ENCODE measurements around the gene LNP1. TPM values are rescaled to one million over a fixed set of nuclear protein-coding genes. Genes with fewer than 3 reads are reported as not detected.
"Not testable (repeated sequence)": the region's sequence is repeated elsewhere in the genome, so short reads cannot be mapped to it uniquely, and the experiment has no call there.

The LNP1 gene
- total RNA-seq, 2 experiments from 2014 or later = 0.47 to 0.70 TPM

DNA sequence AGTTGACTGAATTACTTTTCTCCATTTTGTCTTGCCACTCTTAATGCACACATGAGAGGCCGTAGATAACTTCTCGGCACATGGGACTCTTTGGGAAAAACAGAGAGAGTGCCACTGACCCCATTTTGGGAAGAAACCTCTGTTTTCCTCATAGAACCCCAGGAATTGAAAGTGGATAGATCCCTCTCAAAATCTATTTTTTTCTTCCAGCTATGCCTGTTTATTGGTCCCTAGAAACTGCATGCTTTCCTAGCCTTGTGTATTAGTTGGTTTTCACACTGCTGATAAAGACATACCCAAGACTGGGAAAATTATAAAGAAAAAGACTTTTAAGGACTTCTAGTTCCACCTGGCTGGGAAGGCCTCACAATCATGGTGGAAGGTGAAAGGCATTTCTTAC, 67.3 kb downstream of the LNP1 start:
- Mint-ChIP-seq H3K36me3 (ENCODE audit: low read depth) (no peaks in the 10 kb centered on the region), H3K4me1 (ENCODE audit: low read depth) (no peaks in the 10 kb centered on the region), H3K4me3 (no peak overlapping the region), H3K9me3 (peaks cover 3% of the 10 kb centered on the region), H3K27me3 (peaks cover 4% of the 10 kb centered on the region), H3K27ac (no peak overlapping the region)
- TF ChIP-seq, protein P1, sequence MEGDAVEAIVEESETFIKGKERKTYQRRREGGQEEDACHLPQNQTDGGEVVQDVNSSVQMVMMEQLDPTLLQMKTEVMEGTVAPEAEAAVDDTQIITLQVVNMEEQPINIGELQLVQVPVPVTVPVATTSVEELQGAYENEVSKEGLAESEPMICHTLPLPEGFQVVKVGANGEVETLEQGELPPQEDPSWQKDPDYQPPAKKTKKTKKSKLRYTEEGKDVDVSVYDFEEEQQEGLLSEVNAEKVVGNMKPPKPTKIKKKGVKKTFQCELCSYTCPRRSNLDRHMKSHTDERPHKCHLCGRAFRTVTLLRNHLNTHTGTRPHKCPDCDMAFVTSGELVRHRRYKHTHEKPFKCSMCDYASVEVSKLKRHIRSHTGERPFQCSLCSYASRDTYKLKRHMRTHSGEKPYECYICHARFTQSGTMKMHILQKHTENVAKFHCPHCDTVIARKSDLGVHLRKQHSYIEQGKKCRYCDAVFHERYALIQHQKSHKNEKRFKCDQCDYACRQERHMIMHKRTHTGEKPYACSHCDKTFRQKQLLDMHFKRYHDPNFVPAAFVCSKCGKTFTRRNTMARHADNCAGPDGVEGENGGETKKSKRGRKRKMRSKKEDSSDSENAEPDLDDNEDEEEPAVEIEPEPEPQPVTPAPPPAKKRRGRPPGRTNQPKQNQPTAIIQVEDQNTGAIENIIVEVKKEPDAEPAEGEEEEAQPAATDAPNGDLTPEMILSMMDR (IDR thresholded peaks at IDR 0.05) = no peak
- CTCF ChIA-PET = no interaction called here
- H3K4me1 ChIP-seq (ENCODE audit: insufficient read depth, low read length) = no peaks in the 10 kb centered on the region
- ATAC-seq (ENCODE audit: poor library complexity) (no peak), DNase-seq (no peak)
- no peak overlapping the region for H3K27ac ChIP-seq (ENCODE audit: low read depth in 1 of 2, low read length in 2 of 2)
- intact Hi-C loops (cut with DNase I, micrococcal nuclease) = no loop called here
- POLR2A ChIA-PET = no interaction called here
- no peak overlapping the region for H3K4me3 ChIP-seq (ENCODE audit: low read length)
- peaks cover 0 to 8% of the 10 kb centered on the region in 2 experiments for H3K9me3 ChIP-seq (ENCODE audit: control insufficient read depth in 1 of 2, insufficient read depth in 1 of 2, low read length in 2 of 2)
- no peaks in the 10 kb centered on the region for H3K36me3 ChIP-seq (ENCODE audit: insufficient read depth, low read length)
- no peaks in the 10 kb centered on the region for H3K27me3 ChIP-seq (ENCODE audit: control insufficient read depth in 1 of 2, insufficient read depth in 2 of 2, low read length in 2 of 2)

DNA sequence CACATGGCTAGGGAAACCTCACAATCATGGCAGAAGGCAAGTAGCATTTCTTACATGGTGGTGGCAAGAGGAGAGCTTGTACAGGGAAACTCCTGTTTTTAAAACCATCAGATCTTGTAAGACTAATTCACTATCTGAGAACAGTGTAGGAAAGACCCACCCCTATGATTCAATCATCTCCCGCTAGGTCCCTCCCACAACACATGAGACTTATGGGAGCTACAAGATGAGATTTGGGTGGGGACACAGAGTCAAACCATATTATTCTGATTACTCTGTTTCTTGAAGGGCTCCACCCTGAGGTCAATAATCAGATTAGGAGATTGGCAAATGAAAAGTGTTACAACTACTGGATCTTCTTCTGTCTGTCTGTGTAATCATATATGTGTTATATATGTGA, 69.6 kb downstream of the LNP1 start:
- no peaks in the 10 kb centered on the region for H3K36me3 ChIP-seq (ENCODE audit: insufficient read depth, low read length)
- Mint-ChIP-seq H3K27me3 (peaks cover 4% of the 10 kb centered on the region), H3K36me3 (ENCODE audit: low read depth) (no peaks in the 10 kb centered on the region), H3K27ac (no peak overlapping the region), H3K9me3 (peaks cover 3% of the 10 kb centered on the region), H3K4me1 (ENCODE audit: low read depth) (no peaks in the 10 kb centered on the region), H3K4me3 (no peak overlapping the region)
- intact Hi-C loops (cut with DNase I, micrococcal nuclease) = no loop called here
- no peak overlapping the region for H3K4me3 ChIP-seq (ENCODE audit: low read length)
- no peaks in the 10 kb centered on the region for H3K4me1 ChIP-seq (ENCODE audit: insufficient read depth, low read length)
- CTCF ChIA-PET = no interaction called here
- no peaks in the 10 kb centered on the region for H3K27me3 ChIP-seq (ENCODE audit: control insufficient read depth in 1 of 2, insufficient read depth in 2 of 2, low read length in 2 of 2)
- TF ChIP-seq, protein P1 (IDR thresholded peaks at IDR 0.05) = no peak
- DNase-seq = no peak
- no peak for ATAC-seq (ENCODE audit: poor library complexity)
- H3K9me3 ChIP-seq (ENCODE audit: control insufficient read depth in 1 of 2, insufficient read depth in 1 of 2, low read length in 2 of 2) = peaks cover 0 to 8% of the 10 kb centered on the region in 2 experiments
- H3K27ac ChIP-seq (ENCODE audit: low read depth in 1 of 2, low read length in 2 of 2) = no peak overlapping the region
- POLR2A ChIA-PET = no interaction called here

DNA sequence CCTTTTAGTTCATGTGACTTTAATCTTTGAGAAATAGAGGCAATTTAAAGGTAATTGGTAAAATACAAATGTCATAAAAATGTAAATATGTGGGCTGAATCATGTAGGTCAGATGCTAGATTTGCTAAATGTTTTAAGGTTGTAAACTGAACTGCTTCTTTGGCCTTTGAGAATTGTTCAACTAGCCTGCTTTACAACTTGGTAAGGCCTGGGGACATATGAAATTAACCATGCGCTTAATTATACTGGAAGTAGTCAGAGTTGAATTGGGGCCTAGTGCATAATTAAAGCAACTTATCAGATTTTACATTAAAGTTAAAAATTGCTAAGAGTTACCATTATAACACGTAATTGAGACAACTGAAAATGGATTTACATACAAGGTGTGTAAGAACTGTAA, 70.1 kb downstream of the LNP1 start:
- peaks cover 4% of the 10 kb centered on the region for H3K27me3 Mint-ChIP-seq
- intact Hi-C loops (cut with DNase I, micrococcal nuclease) = no loop called here
- POLR2A ChIA-PET = no interaction called here

DNA sequence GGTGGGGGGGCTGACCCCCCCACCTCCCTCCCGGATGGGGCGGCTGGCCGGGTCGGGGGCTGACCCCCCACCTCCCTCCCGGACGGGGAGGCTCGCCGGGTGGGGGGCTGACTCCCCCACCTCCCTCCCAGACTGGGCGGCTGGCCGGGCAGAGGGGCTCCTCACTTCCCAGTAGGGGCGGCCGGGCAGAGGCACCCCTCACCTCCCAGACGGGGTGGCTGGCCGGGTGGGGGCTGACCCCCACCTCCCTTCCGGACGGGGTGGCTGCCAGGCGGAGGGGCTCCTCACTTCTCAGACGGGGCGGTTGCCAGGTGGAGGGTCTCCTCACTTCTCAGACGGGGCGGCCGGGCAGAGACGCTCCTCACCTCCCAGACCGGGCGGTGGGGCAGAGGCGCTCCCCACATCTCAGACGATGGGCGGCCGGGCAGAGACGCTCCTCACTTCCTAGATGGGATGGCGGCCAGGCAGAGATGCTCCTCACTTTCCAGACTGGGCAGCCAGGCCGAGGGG, 76.6 kb downstream of the LNP1 start:
- H3K9me3 Mint-ChIP-seq; H3K36me3 ChIP-seq (ENCODE audit: insufficient read depth, low read length); intact Hi-C loops (cut with DNase I, micrococcal nuclease); H3K4me3 ChIP-seq (ENCODE audit: low read length); H3K9me3 ChIP-seq (ENCODE audit: control insufficient read depth in 1 of 2, insufficient read depth in 1 of 2, low read length in 2 of 2); H3K27ac ChIP-seq (ENCODE audit: low read depth in 1 of 2, low read length in 2 of 2); H3K36me3 Mint-ChIP-seq (ENCODE audit: low read depth); H3K27me3 ChIP-seq (ENCODE audit: control insufficient read depth in 1 of 2, insufficient read depth in 2 of 2, low read length in 2 of 2); POLR2A ChIA-PET; ATAC-seq (ENCODE audit: poor library complexity); DNase-seq; CTCF ChIA-PET; H3K4me1 Mint-ChIP-seq (ENCODE audit: low read depth); H3K4me3 Mint-ChIP-seq; H3K4me1 ChIP-seq (ENCODE audit: insufficient read depth, low read length); H3K27ac Mint-ChIP-seq: not testable (repeated sequence)
- H3K27me3 Mint-ChIP-seq = peaks cover 22% of the 10 kb centered on the region

More for the DNA sequence above, 70.1 kb downstream of the LNP1 start:
- CTCF ChIA-PET = no interaction called here
- H3K4me3 Mint-ChIP-seq = no peak overlapping the region
- H3K27ac Mint-ChIP-seq = no peak overlapping the region
- H3K4me1 Mint-ChIP-seq (ENCODE audit: low read depth) = no peaks in the 10 kb centered on the region
- no peaks in the 10 kb centered on the region for H3K36me3 ChIP-seq (ENCODE audit: insufficient read depth, low read length)
- H3K4me1 ChIP-seq (ENCODE audit: insufficient read depth, low read length) = no peaks in the 10 kb centered on the region
- DNase-seq = no peak
- H3K27ac ChIP-seq (ENCODE audit: low read depth in 1 of 2, low read length in 2 of 2) = no peak overlapping the region
- TF ChIP-seq, protein P1 (IDR thresholded peaks at IDR 0.05) = no peak
- H3K9me3 Mint-ChIP-seq = peaks cover 3% of the 10 kb centered on the region
- peaks cover 0 to 8% of the 10 kb centered on the region in 2 experiments for H3K9me3 ChIP-seq (ENCODE audit: control insufficient read depth in 1 of 2, insufficient read depth in 1 of 2, low read length in 2 of 2)
- H3K4me3 ChIP-seq (ENCODE audit: low read length) = no peak overlapping the region
- H3K27me3 ChIP-seq (ENCODE audit: control insufficient read depth in 1 of 2, insufficient read depth in 2 of 2, low read length in 2 of 2) = no peaks in the 10 kb centered on the region
- ATAC-seq (ENCODE audit: poor library complexity) = no peak
- no peaks in the 10 kb centered on the region for H3K36me3 Mint-ChIP-seq (ENCODE audit: low read depth)

DNA sequence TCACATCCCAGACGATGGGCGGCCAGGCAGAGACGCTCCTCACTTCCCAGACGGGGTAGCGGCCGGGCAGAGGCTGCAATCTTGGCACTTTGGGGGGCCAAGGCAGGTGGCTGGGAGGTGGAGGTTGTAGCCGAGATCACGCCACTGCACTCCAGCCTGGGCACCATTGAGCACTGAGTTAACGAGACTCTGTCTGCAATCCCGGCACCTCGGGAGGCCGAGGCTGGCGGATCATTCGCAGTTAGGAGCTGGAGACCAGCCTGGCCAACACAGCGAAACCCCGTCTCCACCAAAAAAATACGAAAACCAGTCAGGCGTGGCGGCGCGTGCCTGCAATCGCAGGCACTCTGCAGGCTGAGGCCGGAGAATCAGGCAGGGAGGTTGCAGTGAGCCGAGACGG, 77.2 kb downstream of the LNP1 start:
- intact Hi-C loops (cut with DNase I, micrococcal nuclease); H3K9me3 ChIP-seq (ENCODE audit: control insufficient read depth in 1 of 2, insufficient read depth in 1 of 2, low read length in 2 of 2); H3K27me3 ChIP-seq (ENCODE audit: control insufficient read depth in 1 of 2, insufficient read depth in 2 of 2, low read length in 2 of 2); H3K27ac Mint-ChIP-seq; DNase-seq; ATAC-seq (ENCODE audit: poor library complexity); POLR2A ChIA-PET; H3K36me3 ChIP-seq (ENCODE audit: insufficient read depth, low read length); H3K4me3 ChIP-seq (ENCODE audit: low read length); H3K4me1 Mint-ChIP-seq (ENCODE audit: low read depth); H3K4me3 Mint-ChIP-seq; CTCF ChIA-PET; H3K9me3 Mint-ChIP-seq; H3K36me3 Mint-ChIP-seq (ENCODE audit: low read depth); H3K27ac ChIP-seq (ENCODE audit: low read depth in 1 of 2, low read length in 2 of 2); H3K4me1 ChIP-seq (ENCODE audit: insufficient read depth, low read length): not testable (repeated sequence)
- peaks cover 24% of the 10 kb centered on the region for H3K27me3 Mint-ChIP-seq

All from CD4-positive, alpha-beta T cell (primary cell).